ENCODE measurements around the gene DYNC1H1.

Gene DYNC1H1

GRCh38 chr14:102046337-102047278, 82.2 kb downstream of the DYNC1H1 start:
- DNase-seq (ENCODE audit: low read depth, low spot score) = no peak
- Histone ChIP-seq H3K36me3 (ENCODE audit: insufficient read depth, low read length) (peaks cover 89% of the 10 kb centered on the region), H3K9ac (ENCODE audit: insufficient read length) (no peak overlapping the region), H3K9me3 (ENCODE audit: low read depth, low read length) (no peaks in the 10 kb centered on the region), H3K4me3 (no peak overlapping the region), H3K27ac (peak overlapping the region; percentile 13; the same call in 1 of the 2 replicates)
- TF ChIP-seq FOXP2 (optimal IDR thresholded peaks at IDR 0.05; ENCODE audit: control extremely low read depth, extremely low read length, insufficient read depth) = no peak

GRCh38 chr14:102047808-102048540, 83.6 kb downstream of the DYNC1H1 start:
- Histone ChIP-seq H3K9ac (ENCODE audit: insufficient read length) (no peak overlapping the region), H3K9me3 (ENCODE audit: low read depth, low read length) (no peaks in the 10 kb centered on the region), H3K4me3 (no peak overlapping the region), H3K27ac (no peak overlapping the region), H3K36me3 (ENCODE audit: insufficient read depth, low read length) (peaks cover 88% of the 10 kb centered on the region)
- no peak for DNase-seq (ENCODE audit: low read depth, low spot score)
- no peak for TF ChIP-seq EZH2 (IDR thresholded peaks at IDR 0.05)
- no peak for TF ChIP-seq POLR2AphosphoS5 (IDR thresholded peaks at IDR 0.05; ENCODE audit: borderline replicate concordance, low read depth, low read length)
- TF ChIP-seq FOXP2 (optimal IDR thresholded peaks at IDR 0.05; ENCODE audit: control extremely low read depth, extremely low read length, insufficient read depth) = no peak

GRCh38 chr14:102049258-102050025, 85.1 kb downstream of the DYNC1H1 start:
- Histone ChIP-seq H3K36me3 (ENCODE audit: insufficient read depth, low read length) (peaks cover 73% of the 10 kb centered on the region), H3K9ac (ENCODE audit: insufficient read length) (no peak overlapping the region), H3K9me3 (ENCODE audit: low read depth, low read length) (no peaks in the 10 kb centered on the region), H3K4me3 (no peak overlapping the region), H3K27ac (no peak overlapping the region)
- TF ChIP-seq FOXP2 (optimal IDR thresholded peaks at IDR 0.05; ENCODE audit: control extremely low read depth, extremely low read length, insufficient read depth) = no peak
- no peak for TF ChIP-seq POLR2AphosphoS5 (IDR thresholded peaks at IDR 0.05; ENCODE audit: borderline replicate concordance, low read depth, low read length)
- TF ChIP-seq EZH2 (IDR thresholded peaks at IDR 0.05) = no peak
- DNase-seq (ENCODE audit: low read depth, low spot score) = no peak

GRCh38 chr14:102050026-102050405, 85.6 kb downstream of the DYNC1H1 start:
- no peak overlapping the region for H3K4me3 ChIP-seq
- no peak overlapping the region for H3K9ac ChIP-seq (ENCODE audit: insufficient read length)
- H3K9me3 ChIP-seq (ENCODE audit: low read depth, low read length) = no peaks in the 10 kb centered on the region
- no peak for DNase-seq (ENCODE audit: low read depth, low spot score)
- TF ChIP-seq EZH2 (IDR thresholded peaks at IDR 0.05) (no peak), FOXP2 (optimal IDR thresholded peaks at IDR 0.05; ENCODE audit: control extremely low read depth, extremely low read length, insufficient read depth) (no peak), POLR2AphosphoS5 (IDR thresholded peaks at IDR 0.05; ENCODE audit: borderline replicate concordance, low read depth, low read length) (no peak)
- H3K27ac ChIP-seq = no peak overlapping the region
- H3K36me3 ChIP-seq (ENCODE audit: insufficient read depth, low read length) = peaks cover 68% of the 10 kb centered on the region

GRCh38 chr14:102050625-102051024, 86.3 kb downstream of the DYNC1H1 start:
- no peak for TF ChIP-seq FOXP2 (optimal IDR thresholded peaks at IDR 0.05; ENCODE audit: control extremely low read depth, extremely low read length, insufficient read depth)
- DNase-seq (ENCODE audit: low read depth, low spot score) = no peak
- H3K9me3 ChIP-seq (ENCODE audit: low read depth, low read length) = no peaks in the 10 kb centered on the region
- H3K4me3 ChIP-seq = no peak overlapping the region
- no peak overlapping the region for H3K9ac ChIP-seq (ENCODE audit: insufficient read length)
- H3K27ac ChIP-seq = no peak overlapping the region
- peaks cover 65% of the 10 kb centered on the region for H3K36me3 ChIP-seq (ENCODE audit: insufficient read depth, low read length)

- no peak overlapping the region for H3K27ac ChIP-seq
These were observed 88.1 kb downstream of the DYNC1H1 start for GRCh38 chr14:102052522-102052921.

GRCh38 chr14:102055181-102055901, 91.0 kb downstream of the DYNC1H1 start:
- Histone ChIP-seq H3K9me3 (ENCODE audit: low read depth, low read length) (no peaks in the 10 kb centered on the region), H3K9ac (ENCODE audit: insufficient read length) (no peak overlapping the region), H3K4me3 (no peak overlapping the region), H3K36me3 (ENCODE audit: insufficient read depth, low read length) (peaks cover 23% of the 10 kb centered on the region), H3K27ac (no peak overlapping the region)
- no peak for DNase-seq (ENCODE audit: low read depth, low spot score)
- TF ChIP-seq POLR2AphosphoS5 (IDR thresholded peaks at IDR 0.05; ENCODE audit: borderline replicate concordance, low read depth, low read length) (no peak), FOXP2 (optimal IDR thresholded peaks at IDR 0.05; ENCODE audit: control extremely low read depth, extremely low read length, insufficient read depth) (no peak), EZH2 (IDR thresholded peaks at IDR 0.05) (no peak)

More at GRCh38 chr14:102052522-102052921, 88.1 kb downstream of the DYNC1H1 start:
- Histone ChIP-seq H3K36me3 (ENCODE audit: insufficient read depth, low read length) (peaks cover 51% of the 10 kb centered on the region), H3K4me3 (no peak overlapping the region), H3K9ac (ENCODE audit: insufficient read length) (no peak overlapping the region), H3K9me3 (ENCODE audit: low read depth, low read length) (no peaks in the 10 kb centered on the region)
- TF ChIP-seq FOXP2 (optimal IDR thresholded peaks at IDR 0.05; ENCODE audit: control extremely low read depth, extremely low read length, insufficient read depth) = no peak
- no peak for TF ChIP-seq POLR2AphosphoS5 (IDR thresholded peaks at IDR 0.05; ENCODE audit: borderline replicate concordance, low read depth, low read length)
- no peak for TF ChIP-seq EZH2 (IDR thresholded peaks at IDR 0.05)
- no peak for DNase-seq (ENCODE audit: low read depth, low spot score)

Measured in SK-N-MC (cell line).